Measurements from ENCODE around the gene BRSK1. TPM values are rescaled to one million over a fixed set of nuclear protein-coding genes. Genes with fewer than 3 reads are reported as not detected.

BRSK1 gene
- polyA plus RNA-seq, 1 donor from 2014 or later = 213 TPM

DNA sequence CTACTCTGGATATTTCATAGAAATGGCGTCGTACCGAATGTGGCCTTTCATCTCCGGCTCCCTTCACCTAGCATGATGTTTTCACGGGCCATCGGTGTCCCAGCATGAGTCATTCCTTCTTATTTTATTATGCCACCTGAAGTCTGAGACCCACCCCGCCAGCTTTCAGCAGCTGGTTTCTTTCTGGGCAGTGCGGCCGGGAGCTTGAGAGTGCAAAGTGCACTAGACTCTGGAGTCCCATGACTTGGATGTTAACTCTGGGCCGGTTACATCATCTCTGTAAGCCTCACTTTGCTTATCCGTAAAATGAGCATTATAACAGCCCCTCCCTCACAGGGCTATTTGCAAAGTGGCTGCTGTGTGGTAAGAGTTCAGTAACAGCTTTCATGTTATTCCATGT lies 50.1 kb downstream of the BRSK1 start:
- Histone ChIP-seq H3K9me2 (ENCODE audit: insufficient read depth, low read length) (no peaks in the 10 kb centered on the region), H3K4me2 (ENCODE audit: low read length) (no peak overlapping the region), H4K20me1 (ENCODE audit: insufficient read depth) (no peaks in the 10 kb centered on the region), H3K9me3 (ENCODE audit: low read length) (no peaks in the 10 kb centered on the region), H3K36me3 (ENCODE audit: insufficient read depth, low read length) (no peaks in the 10 kb centered on the region), H3K9ac (ENCODE audit: low read length) (no peak overlapping the region), H3K27me3 (ENCODE audit: insufficient read depth, low read depth, low read length) (no peaks in the 10 kb centered on the region), H2AFZ (ENCODE audit: low read depth, low read length) (no peak overlapping the region), H3K79me2 (replicated peaks; ENCODE audit: insufficient read depth, low read length) (no peaks in the 10 kb centered on the region), H3F3A (ENCODE audit: insufficient read depth, low read length, poor library complexity, severe bottlenecking) (no peaks in the 10 kb centered on the region), H3K4me3 (ENCODE audit: low read length) (no peak overlapping the region), H3K27ac (ENCODE audit: low read length) (no peak overlapping the region)
- TF ChIP-seq MXI1 (conservative IDR thresholded peaks at IDR 0.05; ENCODE audit: poor library complexity, severe bottlenecking) (no peak), EZH2 (IDR thresholded peaks at IDR 0.05; ENCODE audit: borderline replicate concordance, insufficient read depth, low read length, poor library complexity, severe bottlenecking) (no peak), RAD21 (conservative IDR thresholded peaks at IDR 0.05) (no peak), SMC3 (conservative IDR thresholded peaks at IDR 0.05; ENCODE audit: poor library complexity) (no peak), EP300 (conservative IDR thresholded peaks at IDR 0.05; ENCODE audit: poor library complexity, severe bottlenecking) (no peak), POLR2AphosphoS5 (IDR thresholded peaks at IDR 0.05) (no peak), TAF1 (IDR thresholded peaks at IDR 0.05; ENCODE audit: low read depth) (no peak)
- TF ChIP-seq, protein P1, sequence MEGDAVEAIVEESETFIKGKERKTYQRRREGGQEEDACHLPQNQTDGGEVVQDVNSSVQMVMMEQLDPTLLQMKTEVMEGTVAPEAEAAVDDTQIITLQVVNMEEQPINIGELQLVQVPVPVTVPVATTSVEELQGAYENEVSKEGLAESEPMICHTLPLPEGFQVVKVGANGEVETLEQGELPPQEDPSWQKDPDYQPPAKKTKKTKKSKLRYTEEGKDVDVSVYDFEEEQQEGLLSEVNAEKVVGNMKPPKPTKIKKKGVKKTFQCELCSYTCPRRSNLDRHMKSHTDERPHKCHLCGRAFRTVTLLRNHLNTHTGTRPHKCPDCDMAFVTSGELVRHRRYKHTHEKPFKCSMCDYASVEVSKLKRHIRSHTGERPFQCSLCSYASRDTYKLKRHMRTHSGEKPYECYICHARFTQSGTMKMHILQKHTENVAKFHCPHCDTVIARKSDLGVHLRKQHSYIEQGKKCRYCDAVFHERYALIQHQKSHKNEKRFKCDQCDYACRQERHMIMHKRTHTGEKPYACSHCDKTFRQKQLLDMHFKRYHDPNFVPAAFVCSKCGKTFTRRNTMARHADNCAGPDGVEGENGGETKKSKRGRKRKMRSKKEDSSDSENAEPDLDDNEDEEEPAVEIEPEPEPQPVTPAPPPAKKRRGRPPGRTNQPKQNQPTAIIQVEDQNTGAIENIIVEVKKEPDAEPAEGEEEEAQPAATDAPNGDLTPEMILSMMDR (IDR thresholded peaks at IDR 0.05; ENCODE audit: poor library complexity, severe bottlenecking) = no peak
- TF ChIP-seq, protein P2, sequence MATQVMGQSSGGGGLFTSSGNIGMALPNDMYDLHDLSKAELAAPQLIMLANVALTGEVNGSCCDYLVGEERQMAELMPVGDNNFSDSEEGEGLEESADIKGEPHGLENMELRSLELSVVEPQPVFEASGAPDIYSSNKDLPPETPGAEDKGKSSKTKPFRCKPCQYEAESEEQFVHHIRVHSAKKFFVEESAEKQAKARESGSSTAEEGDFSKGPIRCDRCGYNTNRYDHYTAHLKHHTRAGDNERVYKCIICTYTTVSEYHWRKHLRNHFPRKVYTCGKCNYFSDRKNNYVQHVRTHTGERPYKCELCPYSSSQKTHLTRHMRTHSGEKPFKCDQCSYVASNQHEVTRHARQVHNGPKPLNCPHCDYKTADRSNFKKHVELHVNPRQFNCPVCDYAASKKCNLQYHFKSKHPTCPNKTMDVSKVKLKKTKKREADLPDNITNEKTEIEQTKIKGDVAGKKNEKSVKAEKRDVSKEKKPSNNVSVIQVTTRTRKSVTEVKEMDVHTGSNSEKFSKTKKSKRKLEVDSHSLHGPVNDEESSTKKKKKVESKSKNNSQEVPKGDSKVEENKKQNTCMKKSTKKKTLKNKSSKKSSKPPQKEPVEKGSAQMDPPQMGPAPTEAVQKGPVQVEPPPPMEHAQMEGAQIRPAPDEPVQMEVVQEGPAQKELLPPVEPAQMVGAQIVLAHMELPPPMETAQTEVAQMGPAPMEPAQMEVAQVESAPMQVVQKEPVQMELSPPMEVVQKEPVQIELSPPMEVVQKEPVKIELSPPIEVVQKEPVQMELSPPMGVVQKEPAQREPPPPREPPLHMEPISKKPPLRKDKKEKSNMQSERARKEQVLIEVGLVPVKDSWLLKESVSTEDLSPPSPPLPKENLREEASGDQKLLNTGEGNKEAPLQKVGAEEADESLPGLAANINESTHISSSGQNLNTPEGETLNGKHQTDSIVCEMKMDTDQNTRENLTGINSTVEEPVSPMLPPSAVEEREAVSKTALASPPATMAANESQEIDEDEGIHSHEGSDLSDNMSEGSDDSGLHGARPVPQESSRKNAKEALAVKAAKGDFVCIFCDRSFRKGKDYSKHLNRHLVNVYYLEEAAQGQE (IDR thresholded peaks at IDR 0.05; ENCODE audit: borderline replicate concordance) = no peak

DNA sequence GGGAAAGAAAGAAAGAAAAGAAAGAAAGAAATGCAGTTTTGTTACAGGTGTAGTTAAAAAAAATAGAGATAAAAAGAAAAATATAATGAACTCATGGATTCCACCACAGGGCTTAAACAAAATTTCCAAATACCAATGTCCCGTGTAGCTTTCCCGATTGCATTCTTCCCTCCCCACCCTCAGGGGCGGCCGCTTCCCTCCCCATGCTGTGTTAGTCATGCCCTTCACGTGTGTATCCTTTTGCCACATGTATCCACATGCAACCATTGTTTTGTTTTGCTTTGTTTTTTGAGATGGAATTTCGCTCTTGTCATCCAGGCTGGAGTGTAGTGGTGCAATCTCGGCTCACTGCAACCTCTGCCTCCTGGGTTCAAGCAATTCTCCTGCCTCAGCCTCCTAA lies 52.3 kb downstream of the BRSK1 start:
- Histone ChIP-seq H3K36me3 (ENCODE audit: insufficient read depth, low read length) (no peaks in the 10 kb centered on the region), H3K9ac (ENCODE audit: low read length) (no peak overlapping the region), H3K9me2 (ENCODE audit: insufficient read depth, low read length) (no peaks in the 10 kb centered on the region), H3K4me2 (ENCODE audit: low read length) (no peak overlapping the region), H4K20me1 (ENCODE audit: insufficient read depth) (no peaks in the 10 kb centered on the region), H3F3A (ENCODE audit: insufficient read depth, low read length, poor library complexity, severe bottlenecking) (no peaks in the 10 kb centered on the region), H3K4me3 (ENCODE audit: low read length) (no peak overlapping the region), H2AFZ (ENCODE audit: low read depth, low read length) (no peak overlapping the region), H3K27me3 (ENCODE audit: insufficient read depth, low read depth, low read length) (no peaks in the 10 kb centered on the region), H3K9me3 (ENCODE audit: low read length) (no peaks in the 10 kb centered on the region), H3K27ac (ENCODE audit: low read length) (no peak overlapping the region), H3K79me2 (replicated peaks; ENCODE audit: insufficient read depth, low read length) (peaks cover 10% of the 10 kb centered on the region)
- TF ChIP-seq SMC3 (conservative IDR thresholded peaks at IDR 0.05; ENCODE audit: poor library complexity) (no peak), EZH2 (IDR thresholded peaks at IDR 0.05; ENCODE audit: borderline replicate concordance, insufficient read depth, low read length, poor library complexity, severe bottlenecking) (no peak), EP300 (conservative IDR thresholded peaks at IDR 0.05; ENCODE audit: poor library complexity, severe bottlenecking) (no peak), POLR2AphosphoS5 (IDR thresholded peaks at IDR 0.05) (no peak), MXI1 (conservative IDR thresholded peaks at IDR 0.05; ENCODE audit: poor library complexity, severe bottlenecking) (no peak), TAF1 (IDR thresholded peaks at IDR 0.05; ENCODE audit: low read depth) (no peak), RAD21 (conservative IDR thresholded peaks at IDR 0.05) (no peak)
- TF ChIP-seq, protein P2 (IDR thresholded peaks at IDR 0.05; ENCODE audit: borderline replicate concordance) = no peak
- TF ChIP-seq, protein P1 (IDR thresholded peaks at IDR 0.05; ENCODE audit: poor library complexity, severe bottlenecking) = no peak

All from neural cell (in vitro differentiated cells).